ENCODE measurements around the gene CDCA3.
A peak's percentile ranks its signal among the peaks of the same experiment; 100 is the strongest.
"Not testable (repeated sequence)": the region's sequence is repeated elsewhere in the genome, so short reads cannot be mapped to it uniquely, and the experiment has no call there.

CDCA3 gene

GRCh38 chr12:6872073-6873048 lies 21.3 kb upstream of the CDCA3 start:
- DNase-seq (ENCODE audit: low read depth): peak; percentile 72

- DNase-seq (ENCODE audit: low read depth): no peak
Measured at GRCh38 chr12:6871052-6871957, 20.2 kb upstream of the CDCA3 start.

GRCh38 chr12:6870304-6870703 lies 19.2 kb upstream of the CDCA3 start:
- not testable (repeated sequence) for DNase-seq (ENCODE audit: low read depth)

GRCh38 chr12:6869049-6870021 lies 18.2 kb upstream of the CDCA3 start:
- DNase-seq (ENCODE audit: low read depth): peak; percentile 76

- no peak for DNase-seq (ENCODE audit: low read depth)
Measured at GRCh38 chr12:6868211-6869048, 17.3 kb upstream of the CDCA3 start.

- DNase-seq (ENCODE audit: low read depth): peak; percentile 63
Measured at GRCh38 chr12:6867413-6868210, 16.5 kb upstream of the CDCA3 start, which contains the start of gene TPI1. TPI1 (plus strand) TSS chr12:6867531; CDS start chr12:6867567, 36 bp downstream.

- no peak for DNase-seq (ENCODE audit: low read depth)
Measured at GRCh38 chr12:6866920-6867412, 15.9 kb upstream of the CDCA3 start.

- no peak for DNase-seq (ENCODE audit: low read depth)
Measured at GRCh38 chr12:6866163-6866919, 15.3 kb upstream of the CDCA3 start.

- DNase-seq (ENCODE audit: low read depth): not testable (repeated sequence)
Measured at GRCh38 chr12:6865307-6865706, 14.2 kb upstream of the CDCA3 start.

GRCh38 chr12:6863586-6864321 lies 12.7 kb upstream of the CDCA3 start:
- no peak for DNase-seq (ENCODE audit: low read depth)

GRCh38 chr12:6863033-6863432 lies 11.9 kb upstream of the CDCA3 start:
- DNase-seq (ENCODE audit: low read depth): no peak

- DNase-seq (ENCODE audit: low read depth): no peak
Measured at GRCh38 chr12:6861391-6861790, 10.3 kb upstream of the CDCA3 start.

GRCh38 chr12:6860942-6861341 lies 9.9 kb upstream of the CDCA3 start:
- no peak for DNase-seq (ENCODE audit: low read depth)

- DNase-seq (ENCODE audit: low read depth): no peak
Measured at GRCh38 chr12:6860116-6860515, 9.0 kb upstream of the CDCA3 start.

- DNase-seq (ENCODE audit: low read depth): no peak
Measured at GRCh38 chr12:6858799-6859198, 7.7 kb upstream of the CDCA3 start.

GRCh38 chr12:6855322-6855721 lies 4.2 kb upstream of the CDCA3 start:
- no peak for DNase-seq (ENCODE audit: low read depth)

GRCh38 chr12:6854036-6854435 lies 3.0 kb upstream of the CDCA3 start:
- DNase-seq (ENCODE audit: low read depth): no peak

GRCh38 chr12:6853626-6854025 lies 2.5 kb upstream of the CDCA3 start:
- no peak for DNase-seq (ENCODE audit: low read depth)

All from T follicular helper cell (primary cell).